ENCODE data around the gene KTI12.
"Not testable (repeated sequence)": the region's sequence is repeated elsewhere in the genome, so short reads cannot be mapped to it uniquely, and the experiment has no call there.

The KTI12 gene

DNA sequence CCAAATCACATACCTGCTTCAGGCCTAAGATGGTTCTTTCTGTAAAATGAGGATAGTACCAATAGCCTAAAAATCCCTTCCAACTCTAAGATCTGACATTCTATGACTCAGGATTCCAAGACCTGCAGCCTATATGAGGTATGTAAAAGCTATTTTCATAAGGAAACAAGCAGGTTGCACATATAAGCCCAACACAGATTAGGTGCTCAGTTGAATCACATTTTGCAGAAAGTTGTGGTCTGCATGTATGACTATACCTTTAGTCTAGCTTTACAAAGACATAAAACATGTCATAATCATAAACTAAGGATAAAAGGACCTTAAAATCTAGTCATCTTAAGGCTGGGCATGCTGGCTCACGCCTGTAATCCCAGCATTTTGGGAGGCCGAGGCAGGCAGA lies 7.3 kb downstream of the KTI12 start:
- Histone ChIP-seq H3K36me3 (ENCODE audit: insufficient read depth, low read length) (peaks cover 6% of the 10 kb centered on the region; the same call in 1 of the 2 replicates), H3K9me3 (ENCODE audit: control insufficient read depth, insufficient read depth, low read length) (no peaks in the 10 kb centered on the region), H3K9ac (ENCODE audit: low read depth, low read length) (no peak overlapping the region), H3K4me1 (ENCODE audit: insufficient read depth, low read length) (no peaks in the 10 kb centered on the region)

DNA sequence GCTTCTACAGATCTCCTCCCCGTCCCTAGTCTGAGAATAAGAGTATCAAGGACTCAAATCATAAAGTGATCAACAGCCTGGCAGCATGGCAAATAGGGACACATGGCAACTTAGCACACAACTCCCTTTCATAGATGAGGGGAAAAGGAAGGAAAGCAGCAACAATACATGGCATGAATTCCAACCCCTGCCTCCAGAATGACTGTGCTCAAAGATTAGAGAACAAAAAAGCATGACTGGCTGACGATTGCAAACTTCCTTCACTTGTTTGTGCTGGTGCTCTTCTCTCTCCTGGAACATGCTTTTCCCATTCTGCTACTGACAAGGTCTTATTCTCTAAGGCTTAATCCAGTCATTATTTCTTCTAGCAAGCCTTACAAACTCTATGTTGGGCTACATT lies 11.5 kb downstream of the KTI12 start:
- Histone ChIP-seq H3K36me3 (ENCODE audit: insufficient read depth, low read length) (peaks cover 12% of the 10 kb centered on the region; the same call in 1 of the 2 replicates), H3K4me1 (ENCODE audit: insufficient read depth, low read length) (no peaks in the 10 kb centered on the region), H3K9ac (ENCODE audit: low read depth, low read length) (no peak overlapping the region), H3K9me3 (ENCODE audit: control insufficient read depth, insufficient read depth, low read length) (no peaks in the 10 kb centered on the region)

DNA sequence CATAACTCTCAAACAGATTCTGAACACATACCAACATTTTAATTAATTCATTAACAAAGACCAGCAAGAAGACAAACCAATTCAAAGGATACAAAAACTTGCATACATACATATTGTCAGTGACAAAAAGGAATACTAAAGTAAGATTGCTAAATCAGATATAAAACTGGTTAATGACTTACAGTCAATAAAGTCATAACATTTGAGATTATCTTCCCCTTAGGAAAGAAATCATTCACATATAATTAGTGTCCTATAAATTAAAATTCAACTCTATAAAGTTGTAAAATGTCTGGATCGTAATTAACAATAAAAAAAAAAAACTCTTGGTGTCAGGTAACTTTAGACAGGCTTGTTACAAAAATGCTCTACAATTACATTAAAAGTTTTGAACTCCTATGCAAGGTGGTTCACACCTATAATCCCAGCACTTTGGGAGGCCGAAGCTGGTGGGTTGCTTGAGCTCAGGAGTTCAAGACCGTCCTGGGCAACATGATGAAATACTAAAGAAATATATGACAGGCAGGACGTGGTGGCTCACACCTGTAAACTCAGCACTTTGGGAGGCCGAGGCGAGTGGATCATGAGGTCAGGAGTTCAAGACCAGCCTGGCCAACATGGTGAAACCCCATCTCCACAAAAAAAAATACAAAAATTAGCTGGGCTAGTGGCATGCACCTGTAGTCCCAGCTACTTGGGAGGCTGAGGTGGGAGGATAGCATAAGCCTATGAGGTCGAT lies 25.4 kb downstream of the KTI12 start:
- Histone ChIP-seq H3K9me3 (ENCODE audit: control insufficient read depth, insufficient read depth, low read length) (no peaks in the 10 kb centered on the region; the same call in 1 of the 2 replicates), H3K4me1 (ENCODE audit: insufficient read depth, low read length) (peaks cover 20% of the 10 kb centered on the region), H3K36me3 (ENCODE audit: insufficient read depth, low read length) (no peaks in the 10 kb centered on the region), H3K9ac (ENCODE audit: low read depth, low read length) (no peak overlapping the region; the same call in 1 of the 2 replicates)

DNA sequence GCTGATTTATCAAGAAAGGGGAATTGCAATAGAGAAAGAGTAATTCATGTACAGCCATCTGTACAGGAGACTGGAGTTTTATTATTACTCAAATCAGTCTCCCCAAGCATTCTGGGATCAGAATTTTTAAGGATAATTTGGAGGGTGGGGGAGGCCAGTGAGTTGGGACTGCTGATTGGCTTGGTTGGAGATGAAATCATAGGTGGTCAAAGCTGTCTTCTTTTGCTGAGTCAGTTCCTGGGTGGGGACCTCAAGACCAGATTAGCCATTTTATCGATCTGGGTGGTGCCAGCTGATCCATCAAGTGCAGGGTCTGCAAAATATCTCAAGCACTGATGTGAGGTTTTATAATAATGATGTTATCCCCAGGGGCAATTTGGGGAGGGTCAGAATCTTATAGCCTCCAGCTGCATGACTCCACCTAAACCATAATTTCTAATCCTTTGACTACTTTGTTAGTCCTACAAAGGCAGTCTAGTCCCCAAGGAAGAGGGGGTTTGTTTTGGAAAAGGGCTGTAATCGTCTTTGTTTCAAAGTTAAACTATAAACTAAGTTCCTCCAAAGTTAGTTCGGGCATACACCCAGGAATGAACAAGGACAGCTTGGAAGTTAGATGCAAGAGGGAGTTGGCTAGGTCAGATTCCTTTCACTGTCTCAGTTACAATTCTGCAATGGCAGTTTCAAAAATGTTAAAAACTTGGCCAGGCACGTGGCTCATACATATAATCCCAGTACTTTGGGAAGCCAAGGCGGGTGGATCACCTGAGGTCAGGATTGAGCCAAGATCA lies 26.2 kb downstream of the KTI12 start:
- Histone ChIP-seq H3K4me1 (ENCODE audit: insufficient read depth, low read length) (peaks cover 20% of the 10 kb centered on the region), H3K36me3 (ENCODE audit: insufficient read depth, low read length) (no peaks in the 10 kb centered on the region), H3K9ac (ENCODE audit: low read depth, low read length) (peak overlapping the region; percentile 49), H3K9me3 (ENCODE audit: control insufficient read depth, insufficient read depth, low read length) (no peaks in the 10 kb centered on the region; the same call in 1 of the 2 replicates)

DNA sequence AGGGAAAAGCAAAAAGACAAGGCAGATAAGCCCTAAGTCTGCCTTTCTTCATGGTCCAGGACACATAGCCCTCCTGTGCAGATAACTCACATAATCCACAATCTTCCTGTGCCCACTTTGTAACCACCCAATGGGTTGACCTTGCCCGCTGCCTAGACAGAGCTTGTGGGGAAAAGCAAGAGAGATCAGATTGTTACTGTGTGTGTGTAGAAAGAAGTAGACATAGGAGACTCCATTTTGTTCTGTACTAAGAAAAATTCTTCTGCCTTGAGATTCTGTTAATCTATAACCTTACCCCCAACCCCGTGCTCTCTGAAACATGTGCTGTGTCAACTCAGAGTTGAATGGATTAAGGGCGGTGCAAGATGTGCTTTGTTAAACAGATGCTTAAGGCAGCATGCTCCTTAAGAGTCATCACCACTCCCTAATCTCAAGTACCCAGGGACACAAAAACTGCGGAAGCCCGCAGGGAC lies 27.5 kb downstream of the KTI12 start:
- peak overlapping the region; percentile 35 for H3K9ac ChIP-seq (ENCODE audit: low read depth, low read length)
- H3K36me3 ChIP-seq (ENCODE audit: insufficient read depth, low read length); H3K9me3 ChIP-seq (ENCODE audit: control insufficient read depth, insufficient read depth, low read length): not testable (repeated sequence)
- H3K4me1 ChIP-seq (ENCODE audit: insufficient read depth, low read length) = peaks cover 20% of the 10 kb centered on the region

DNA sequence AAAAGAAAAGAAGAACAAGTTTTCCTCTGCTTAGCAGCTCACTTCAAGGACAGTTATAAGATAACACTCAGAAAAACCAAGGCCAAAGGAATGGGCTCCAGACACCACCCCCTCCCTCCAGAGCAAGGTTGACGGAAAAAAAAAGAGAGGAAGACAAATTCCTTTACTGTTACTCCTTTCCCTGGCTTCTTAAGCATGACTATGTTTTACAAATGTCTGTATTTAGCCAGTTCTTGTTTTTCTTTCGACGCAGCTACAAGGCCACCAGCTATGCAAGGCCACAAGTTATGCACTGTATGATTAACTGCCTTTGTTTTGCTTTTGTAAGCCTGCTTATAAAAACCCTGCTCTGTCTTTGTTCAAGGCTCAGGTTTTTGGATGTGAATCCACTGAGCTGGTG lies 28.1 kb downstream of the KTI12 start:
- H3K36me3 ChIP-seq (ENCODE audit: insufficient read depth, low read length); H3K9me3 ChIP-seq (ENCODE audit: control insufficient read depth, insufficient read depth, low read length): not testable (repeated sequence)
- Histone ChIP-seq H3K9ac (ENCODE audit: low read depth, low read length) (peak overlapping the region; percentile 35; the same call in 1 of the 2 replicates), H3K4me1 (ENCODE audit: insufficient read depth, low read length) (peaks cover 20% of the 10 kb centered on the region)

DNA sequence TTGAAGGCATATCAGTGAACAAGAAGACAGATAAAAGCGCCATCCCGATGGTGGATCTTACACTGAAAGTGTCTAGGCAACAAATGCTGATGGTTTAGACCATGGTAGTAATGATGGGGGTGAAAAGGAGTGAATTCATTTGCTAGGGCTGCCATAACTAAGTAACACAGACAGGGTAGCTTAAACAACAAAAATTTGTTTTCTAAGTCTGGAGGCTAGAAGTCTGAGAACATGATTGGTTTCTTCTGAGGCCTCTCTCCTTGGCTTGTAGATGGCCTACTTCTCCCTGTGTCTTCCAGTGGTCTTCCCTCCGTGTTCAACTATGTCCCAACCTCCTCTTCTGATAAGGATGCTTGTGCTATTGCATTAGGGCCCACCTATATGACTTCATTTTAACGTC lies 29.7 kb downstream of the KTI12 start:
- no peaks in the 10 kb centered on the region for H3K9me3 ChIP-seq (ENCODE audit: control insufficient read depth, insufficient read depth, low read length)
- peaks cover 20% of the 10 kb centered on the region for H3K4me1 ChIP-seq (ENCODE audit: insufficient read depth, low read length)
- no peak overlapping the region for H3K9ac ChIP-seq (ENCODE audit: low read depth, low read length)
- H3K36me3 ChIP-seq (ENCODE audit: insufficient read depth, low read length) = no peaks in the 10 kb centered on the region

DNA sequence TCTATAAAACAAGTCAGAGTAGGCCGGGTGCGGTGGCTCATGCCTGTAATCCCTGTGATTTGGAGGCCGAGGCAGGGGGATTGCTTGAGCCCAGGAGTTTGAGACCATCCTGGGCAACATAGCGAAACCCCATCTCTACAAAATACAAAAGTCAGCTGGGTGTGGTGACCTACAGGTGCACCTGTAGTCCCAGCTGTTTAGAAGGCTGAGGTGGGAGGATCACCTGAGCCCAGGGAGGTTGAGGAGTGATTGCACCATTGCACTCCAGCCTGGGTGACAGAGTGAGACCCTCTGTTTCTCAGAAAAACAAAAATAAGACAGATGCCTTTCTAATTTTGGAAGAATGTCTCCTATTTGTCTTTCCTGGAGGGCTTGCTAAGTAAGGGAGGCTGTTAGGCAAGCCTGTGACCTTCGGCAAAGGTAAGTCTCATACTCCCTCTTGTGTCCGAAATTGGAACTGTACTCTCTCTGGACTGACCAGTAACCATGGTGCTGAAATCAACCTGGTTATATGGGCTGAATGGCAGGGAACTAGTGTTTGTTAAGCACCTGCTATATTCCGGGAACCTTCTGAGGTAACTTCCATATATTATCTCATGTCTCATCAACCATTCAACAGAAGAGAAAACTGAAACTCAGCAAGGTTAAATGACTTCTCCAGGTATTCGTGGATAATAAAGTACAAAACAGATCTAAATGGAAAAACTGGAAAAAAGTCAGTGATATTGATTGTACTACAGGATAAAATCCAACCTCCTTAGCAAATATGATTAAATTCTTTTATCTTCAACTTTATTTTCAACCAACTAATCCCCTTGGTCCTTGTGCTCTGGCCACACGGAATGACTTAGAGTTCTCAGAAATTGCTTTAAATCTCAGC lies 31.3 kb downstream of the KTI12 start:
- Histone ChIP-seq H3K9ac (ENCODE audit: low read depth, low read length) (no peak overlapping the region), H3K4me1 (ENCODE audit: insufficient read depth, low read length) (peaks cover 24% of the 10 kb centered on the region), H3K9me3 (ENCODE audit: control insufficient read depth, insufficient read depth, low read length) (no peaks in the 10 kb centered on the region), H3K36me3 (ENCODE audit: insufficient read depth, low read length) (no peaks in the 10 kb centered on the region)

DNA sequence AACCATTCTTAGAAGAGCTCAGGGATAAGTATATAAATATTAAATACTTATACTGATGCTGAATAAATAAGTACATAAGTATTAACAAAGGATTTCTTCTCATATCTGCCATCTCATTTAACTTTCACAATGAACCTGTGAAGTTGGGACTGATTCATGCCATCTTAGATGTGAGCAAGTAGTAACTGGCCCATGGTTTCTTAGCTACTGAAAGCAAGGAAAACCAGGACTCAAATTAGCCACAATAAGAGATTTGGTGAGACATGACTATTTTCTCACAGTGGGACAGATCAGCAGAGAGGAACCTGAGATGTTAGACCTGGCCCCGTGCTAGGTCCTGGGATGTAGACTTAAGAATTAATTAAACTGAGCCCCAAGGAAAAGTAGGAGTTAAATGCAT lies 34.9 kb downstream of the KTI12 start:
- Histone ChIP-seq H3K9me3 (ENCODE audit: control insufficient read depth, insufficient read depth, low read length) (no peaks in the 10 kb centered on the region), H3K36me3 (ENCODE audit: insufficient read depth, low read length) (no peaks in the 10 kb centered on the region), H3K9ac (ENCODE audit: low read depth, low read length) (no peak overlapping the region), H3K4me1 (ENCODE audit: insufficient read depth, low read length) (peaks cover 11% of the 10 kb centered on the region; the same call in 1 of the 2 replicates)

DNA sequence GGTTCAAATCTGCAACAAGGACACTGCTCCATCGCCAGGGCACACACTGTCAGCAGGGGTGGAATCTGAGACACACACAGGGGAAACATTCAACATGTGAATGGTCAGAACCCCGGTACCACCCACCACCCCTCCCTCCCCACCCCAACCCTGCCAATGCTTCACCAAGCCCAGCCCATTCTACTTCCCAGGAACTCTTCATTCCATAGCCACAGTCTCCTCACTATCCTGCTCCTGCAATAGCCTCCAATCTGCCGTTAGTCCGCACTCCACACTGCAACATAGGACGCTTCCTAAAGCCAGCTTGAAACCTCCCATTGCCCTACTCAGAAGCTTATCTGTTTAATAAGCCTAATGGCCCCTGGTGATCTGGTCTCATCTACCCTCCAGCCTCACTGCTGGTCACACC lies 35.6 kb downstream of the KTI12 start:
- H3K9me3 ChIP-seq (ENCODE audit: control insufficient read depth, insufficient read depth, low read length) = no peaks in the 10 kb centered on the region
- no peak overlapping the region for H3K9ac ChIP-seq (ENCODE audit: low read depth, low read length)
- no peaks in the 10 kb centered on the region for H3K36me3 ChIP-seq (ENCODE audit: insufficient read depth, low read length)
- peaks cover 10% of the 10 kb centered on the region; the same call in 1 of the 2 replicates for H3K4me1 ChIP-seq (ENCODE audit: insufficient read depth, low read length)

DNA sequence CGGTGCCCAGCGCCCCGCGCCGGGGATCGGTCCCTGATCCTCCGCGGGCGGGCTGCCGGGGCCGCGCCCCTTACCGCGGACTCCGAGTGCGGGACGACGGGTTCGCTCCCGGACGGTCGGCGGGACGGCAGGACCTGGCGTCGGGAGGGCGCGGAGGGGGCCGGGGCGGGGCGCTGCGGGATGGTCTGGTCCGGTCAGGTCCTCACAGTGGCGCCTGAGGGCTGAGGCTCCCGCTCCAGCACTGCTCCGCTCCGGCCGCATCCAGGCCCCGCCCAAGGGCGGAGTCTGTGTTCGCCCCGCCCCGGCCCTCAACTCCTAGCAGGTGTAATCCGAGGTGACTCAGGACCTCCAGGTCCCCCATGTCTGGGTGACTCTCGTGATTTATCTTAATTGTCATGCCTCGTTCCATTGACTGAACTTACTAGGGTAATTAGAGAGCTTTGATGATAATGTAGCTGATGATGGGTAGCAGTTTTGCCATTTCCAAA lies 43.1 kb downstream of the KTI12 start, which contains the start of gene RAB3B:
Gene RAB3B (minus strand): TSS at position 223 of the 488 bp plus-strand sequence. CDS start 13,583 bp downstream, outside the sequence.
- H3K36me3 ChIP-seq (ENCODE audit: insufficient read depth, low read length) = no peaks in the 10 kb centered on the region
- H3K9me3 ChIP-seq (ENCODE audit: control insufficient read depth, insufficient read depth, low read length) = no peaks in the 10 kb centered on the region
- H3K9ac ChIP-seq (ENCODE audit: low read depth, low read length) = peak within 1 kb of the TSS; percentile 69

DNA sequence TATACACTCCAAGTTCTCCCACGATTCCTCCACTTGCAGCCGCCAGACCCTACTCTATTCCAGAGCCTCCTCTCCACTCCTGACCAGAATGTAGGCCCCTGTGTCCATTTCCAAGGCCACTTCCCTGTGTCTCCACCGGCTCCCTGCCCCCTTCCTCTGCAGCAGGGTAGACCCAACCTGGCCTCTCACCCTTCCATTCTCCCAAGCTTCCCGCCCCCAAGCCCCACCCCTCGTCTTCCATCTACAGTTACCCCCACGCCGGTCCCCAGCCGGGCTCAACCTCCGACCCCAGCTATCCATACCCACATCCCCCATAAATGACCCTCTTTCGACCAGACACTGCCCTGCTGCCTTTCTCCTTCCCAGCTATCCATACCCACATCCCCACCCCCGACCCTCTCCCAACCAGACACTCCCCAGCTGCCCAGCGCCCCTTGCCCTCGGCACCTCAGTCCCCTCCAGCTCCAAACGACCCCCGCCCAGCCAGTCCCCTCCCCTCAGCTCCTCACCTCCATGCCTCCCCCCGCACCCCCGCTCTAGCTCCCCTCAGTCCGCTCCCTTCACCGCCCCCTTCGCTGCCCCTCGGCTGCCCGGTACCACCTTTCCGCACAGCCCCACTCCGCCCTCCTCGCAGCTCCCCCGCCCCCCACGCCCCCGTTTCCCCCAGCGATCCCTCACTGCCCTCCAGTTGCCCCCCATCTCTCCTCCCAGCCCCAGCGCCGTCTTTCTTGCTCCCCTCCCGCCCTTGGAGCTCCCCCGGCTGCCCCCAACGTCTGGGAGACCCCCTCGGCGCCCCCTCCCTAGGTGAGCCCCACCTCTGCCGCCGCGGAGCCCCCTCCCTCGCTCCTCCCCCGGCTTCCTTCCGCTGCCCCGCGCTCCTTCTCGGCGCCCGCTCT lies 43.8 kb downstream of the KTI12 start:
- no peaks in the 10 kb centered on the region for H3K9me3 ChIP-seq (ENCODE audit: control insufficient read depth, insufficient read depth, low read length)
- H3K4me1 ChIP-seq (ENCODE audit: insufficient read depth, low read length) = peaks cover 10% of the 10 kb centered on the region; the same call in 1 of the 2 replicates
- H3K9ac ChIP-seq (ENCODE audit: low read depth, low read length) = peak overlapping the region; percentile 69
- H3K36me3 ChIP-seq (ENCODE audit: insufficient read depth, low read length) = no peaks in the 10 kb centered on the region

More for the DNA sequence above, 43.1 kb downstream of the KTI12 start, which contains the start of gene RAB3B:
- H3K4me1 ChIP-seq (ENCODE audit: insufficient read depth, low read length) = peaks cover 10% of the 10 kb centered on the region; the same call in 1 of the 2 replicates

DNA sequence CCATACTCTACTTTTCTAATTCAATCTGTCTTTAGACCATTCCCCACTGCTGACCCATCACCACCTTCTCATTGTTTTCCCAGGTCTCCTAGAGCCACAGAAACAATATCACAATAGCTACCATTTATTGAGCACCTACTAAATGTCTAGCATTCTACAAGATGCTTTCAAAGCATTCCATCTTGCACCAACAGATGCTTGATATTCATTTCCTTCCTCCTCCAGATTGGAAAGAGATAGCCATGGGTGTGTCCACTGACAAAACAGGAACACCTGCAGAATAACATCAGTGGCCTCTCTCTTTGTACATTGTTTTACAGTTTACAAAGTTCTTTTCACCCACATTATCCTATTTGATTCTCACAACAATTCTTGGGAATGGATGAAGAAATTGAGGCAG lies 45.4 kb downstream of the KTI12 start:
- Histone ChIP-seq H3K9me3 (ENCODE audit: control insufficient read depth, insufficient read depth, low read length) (no peaks in the 10 kb centered on the region), H3K4me1 (ENCODE audit: insufficient read depth, low read length) (peaks cover 10% of the 10 kb centered on the region; the same call in 1 of the 2 replicates), H3K9ac (ENCODE audit: low read depth, low read length) (no peak overlapping the region), H3K36me3 (ENCODE audit: insufficient read depth, low read length) (no peaks in the 10 kb centered on the region)

All from ES-I3 (cell line).